ENCODE data around the gene UCK1. TPM values are rescaled to one million over a fixed set of nuclear protein-coding genes. Genes with fewer than 3 reads are reported as not detected.
A peak's percentile ranks its signal among the peaks of the same experiment; 100 is the strongest.
"Not testable (repeated sequence)": the region's sequence is repeated elsewhere in the genome, so short reads cannot be mapped to it uniquely, and the experiment has no call there.

Gene UCK1
- total RNA-seq, 6 donors from 2014 or later: 27.8 to 36.7 (median 29.4) TPM

DNA sequence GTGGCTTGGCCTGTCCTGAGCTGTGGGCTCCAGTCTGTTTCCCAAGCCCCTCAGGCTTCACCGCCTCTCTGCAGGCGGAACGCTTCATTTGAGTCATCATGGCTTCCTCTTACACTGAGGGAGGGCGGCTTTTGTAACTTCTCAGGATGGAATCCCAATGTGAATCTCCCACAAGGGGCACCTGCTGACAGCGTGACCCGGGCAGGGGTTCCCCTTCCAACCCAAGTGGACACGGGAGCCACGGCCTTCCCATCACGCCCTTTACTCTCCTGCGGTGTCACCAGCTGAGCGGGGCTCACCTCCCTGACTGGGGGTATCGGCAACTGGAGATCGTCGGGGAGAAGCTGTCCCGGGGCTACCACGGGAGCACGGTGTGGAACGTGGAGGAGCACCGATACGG, 12.5 kb downstream of the UCK1 start:
- Histone ChIP-seq H3K4me1 (no peaks in the 10 kb centered on the region), H3K9me3 (no peaks in the 10 kb centered on the region), H3K27me3 (no peaks in the 10 kb centered on the region), H3K27ac (no peak overlapping the region), H3K36me3 (peaks cover 21 to 96% (median 78%) of the 10 kb centered on the region in 4 donors), H3K4me3 (no peak overlapping the region)
- ATAC-seq (ENCODE audit: low FRiP score in 2 of 2) (no peak), DNase-seq (no peak)
- TF ChIP-seq, protein P1, sequence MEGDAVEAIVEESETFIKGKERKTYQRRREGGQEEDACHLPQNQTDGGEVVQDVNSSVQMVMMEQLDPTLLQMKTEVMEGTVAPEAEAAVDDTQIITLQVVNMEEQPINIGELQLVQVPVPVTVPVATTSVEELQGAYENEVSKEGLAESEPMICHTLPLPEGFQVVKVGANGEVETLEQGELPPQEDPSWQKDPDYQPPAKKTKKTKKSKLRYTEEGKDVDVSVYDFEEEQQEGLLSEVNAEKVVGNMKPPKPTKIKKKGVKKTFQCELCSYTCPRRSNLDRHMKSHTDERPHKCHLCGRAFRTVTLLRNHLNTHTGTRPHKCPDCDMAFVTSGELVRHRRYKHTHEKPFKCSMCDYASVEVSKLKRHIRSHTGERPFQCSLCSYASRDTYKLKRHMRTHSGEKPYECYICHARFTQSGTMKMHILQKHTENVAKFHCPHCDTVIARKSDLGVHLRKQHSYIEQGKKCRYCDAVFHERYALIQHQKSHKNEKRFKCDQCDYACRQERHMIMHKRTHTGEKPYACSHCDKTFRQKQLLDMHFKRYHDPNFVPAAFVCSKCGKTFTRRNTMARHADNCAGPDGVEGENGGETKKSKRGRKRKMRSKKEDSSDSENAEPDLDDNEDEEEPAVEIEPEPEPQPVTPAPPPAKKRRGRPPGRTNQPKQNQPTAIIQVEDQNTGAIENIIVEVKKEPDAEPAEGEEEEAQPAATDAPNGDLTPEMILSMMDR (IDR thresholded peaks at IDR 0.05): no peak
- TF ChIP-seq POLR2A (IDR thresholded peaks at IDR 0.05): no peak
- TF ChIP-seq POLR2AphosphoS5 (IDR thresholded peaks at IDR 0.05): no peak
- TF ChIP-seq EP300 (IDR thresholded peaks at IDR 0.05): no peak
- 96 to 97% methylated on average over 17 to 20 of the region's 20 CpGs for WGBS, 2 donors

DNA sequence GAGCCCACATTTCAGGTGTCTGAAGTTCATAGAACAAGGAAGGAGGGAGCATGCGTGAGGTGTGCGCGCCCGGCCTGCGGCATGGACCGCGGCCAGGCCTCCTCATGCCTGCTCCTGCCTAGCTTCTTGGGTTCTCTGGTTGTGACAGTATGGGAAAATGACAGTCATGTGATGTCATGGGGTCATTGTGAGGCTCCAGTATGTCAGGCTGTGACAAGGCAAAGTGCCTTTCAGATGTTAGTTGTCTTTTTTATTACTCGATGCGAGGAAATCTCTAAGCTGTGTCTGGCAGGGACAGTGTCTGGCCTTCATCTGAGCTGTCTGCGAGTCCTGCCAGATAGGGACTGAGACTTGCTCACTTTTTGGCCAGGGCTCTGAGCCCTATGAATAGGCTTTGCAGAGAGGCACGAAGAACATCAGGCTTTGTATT, 13.3 kb downstream of the UCK1 start:
- Histone ChIP-seq H3K36me3 (peaks cover 21 to 95% (median 78%) of the 10 kb centered on the region in 4 donors), H3K4me3 (no peak overlapping the region), H3K4me1 (no peaks in the 10 kb centered on the region), H3K9me3 (no peaks in the 10 kb centered on the region), H3K27ac (no peak overlapping the region), H3K27me3 (no peaks in the 10 kb centered on the region)
- WGBS, 2 donors: 97 to 100% methylated on average over 1 to 11 of the region's 11 CpGs
- DNase-seq (no peak), ATAC-seq (ENCODE audit: low FRiP score in 2 of 2) (no peak)
- no peak for TF ChIP-seq POLR2A (IDR thresholded peaks at IDR 0.05)
- no peak for TF ChIP-seq POLR2AphosphoS5 (IDR thresholded peaks at IDR 0.05)
- no peak for TF ChIP-seq EP300 (IDR thresholded peaks at IDR 0.05)
- TF ChIP-seq, protein P1 (IDR thresholded peaks at IDR 0.05): no peak

DNA sequence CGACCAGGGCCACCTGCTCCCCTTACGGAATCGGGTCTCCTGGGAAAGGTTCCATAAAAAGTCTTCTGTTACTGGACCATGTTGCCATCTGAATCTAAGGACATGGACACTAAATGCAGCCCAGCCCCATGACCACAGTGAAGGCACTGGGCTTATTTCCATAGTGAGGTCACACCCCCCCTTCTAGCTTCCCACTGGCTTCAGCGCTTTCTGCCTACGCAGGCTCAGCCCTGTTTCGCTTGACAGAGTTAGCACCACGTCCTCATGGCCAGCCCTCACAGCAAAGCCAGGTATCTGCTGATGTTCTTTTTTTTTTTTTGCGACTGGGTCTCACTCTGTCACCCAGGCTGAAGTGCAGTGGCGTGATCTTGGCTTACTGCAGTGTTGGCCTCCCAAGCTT, 14.1 kb downstream of the UCK1 start:
- no peaks in the 10 kb centered on the region for H3K4me1 ChIP-seq
- H3K27ac ChIP-seq: no peak overlapping the region
- 94 to 96% methylated on average over 9 of the region's 9 CpGs for WGBS, 2 donors
- no peaks in the 10 kb centered on the region for H3K9me3 ChIP-seq
- ATAC-seq (ENCODE audit: low FRiP score in 2 of 2) (no peak), DNase-seq (no peak)
- H3K27me3 ChIP-seq: no peaks in the 10 kb centered on the region
- no peak overlapping the region for H3K4me3 ChIP-seq
- peaks cover 17 to 96% (median 76%) of the 10 kb centered on the region in 4 donors for H3K36me3 ChIP-seq
- TF ChIP-seq POLR2A (IDR thresholded peaks at IDR 0.05) (no peak), EP300 (IDR thresholded peaks at IDR 0.05) (no peak), POLR2AphosphoS5 (IDR thresholded peaks at IDR 0.05) (no peak)
- TF ChIP-seq, protein P1 (IDR thresholded peaks at IDR 0.05): no peak

DNA sequence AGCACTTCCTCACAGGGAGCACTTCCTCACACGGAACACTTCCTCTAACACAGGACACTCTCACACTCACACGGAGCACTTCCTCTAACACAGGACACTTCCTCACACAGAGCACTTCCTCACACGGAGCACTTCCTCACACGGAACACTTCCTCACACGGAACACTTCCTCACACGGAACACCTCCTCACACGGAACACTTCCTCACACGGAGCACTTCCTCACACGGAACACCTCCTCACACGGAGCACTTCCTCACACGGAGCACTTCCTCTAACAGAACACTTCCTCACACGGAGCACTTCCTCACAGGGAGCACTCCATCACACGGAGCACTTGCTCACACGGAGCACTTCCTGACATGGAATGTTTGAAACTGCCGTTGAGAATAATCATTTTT, 15.0 kb downstream of the UCK1 start:
- TF ChIP-seq POLR2A (IDR thresholded peaks at IDR 0.05) (no peak), EP300 (IDR thresholded peaks at IDR 0.05) (no peak), POLR2AphosphoS5 (IDR thresholded peaks at IDR 0.05) (no peak)
- TF ChIP-seq, protein P1 (IDR thresholded peaks at IDR 0.05): no peak
- 79 to 80% methylated on average over 13 to 14 of the region's 15 CpGs for WGBS, 2 donors
- peaks cover 17 to 96% (median 74%) of the 10 kb centered on the region in 4 donors for H3K36me3 ChIP-seq

DNA sequence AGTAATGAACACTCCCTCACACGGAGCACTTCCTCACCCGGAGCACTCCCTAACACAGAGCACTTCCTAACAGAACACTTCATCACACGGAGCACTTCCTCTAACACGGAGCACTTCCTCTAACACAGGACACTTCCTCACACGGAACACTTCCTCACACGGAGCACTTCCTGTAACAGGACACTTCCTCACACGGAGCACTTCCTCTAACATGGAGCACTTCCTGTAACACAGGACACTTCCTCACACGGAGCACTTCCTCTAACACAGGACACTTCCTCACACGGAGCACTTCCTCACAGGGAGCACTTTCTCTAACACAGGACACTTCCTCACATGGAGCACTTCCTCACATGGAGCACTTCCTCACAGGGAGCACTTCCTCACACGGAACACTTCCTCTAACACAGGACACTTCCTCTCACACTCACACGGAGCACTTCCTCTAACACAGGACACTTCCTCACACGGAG, 15.5 kb downstream of the UCK1 start:
- peaks cover 16 to 96% (median 74%) of the 10 kb centered on the region in 4 donors for H3K36me3 ChIP-seq
- not testable (repeated sequence) for H3K27me3 ChIP-seq; ATAC-seq (ENCODE audit: low FRiP score in 2 of 2); H3K9me3 ChIP-seq; H3K4me1 ChIP-seq; DNase-seq; H3K4me3 ChIP-seq
- peak overlapping the region in 2 of 4 donors; percentile 15 to 25 for H3K27ac ChIP-seq
- 56 to 85% methylated on average over 7 to 9 of the region's 12 CpGs for WGBS, 2 donors

More for the DNA sequence above, 15.0 kb downstream of the UCK1 start:
- DNase-seq (no peak), ATAC-seq (ENCODE audit: low FRiP score in 2 of 2) (no peak)
- Histone ChIP-seq H3K4me1 (no peaks in the 10 kb centered on the region), H3K27ac (peak overlapping the region in 2 of 4 donors; percentile 15 to 25), H3K4me3 (no peak overlapping the region), H3K9me3 (no peaks in the 10 kb centered on the region), H3K27me3 (no peaks in the 10 kb centered on the region)
